CD14-positive monocyte (primary cell): ENCODE measurements around the gene EIF4G2. TPM values are rescaled to one million over a fixed set of nuclear protein-coding genes. Genes with fewer than 3 reads are reported as not detected.
A peak's percentile ranks its signal among the peaks of the same experiment; 100 is the strongest.

Source experiments
- DNase-seq, 3 donors: peaks; one replicate each; pipeline ENCODE4 v3.0.0-alpha.2; 2011 to 2022
- H2AFZ ChIP-seq: 2 replicates; pipeline ENCODE4 v1.6.0; 2012; ENCODE audit warnings: mild to moderate bottlenecking, low read depth, low read length, inconsistent platforms; ENCODE audit not compliant: insufficient read depth, poor library complexity, severe bottlenecking
- H3K27ac ChIP-seq, 2 donors: 1 replicate in 1 of 2; 2 replicates in 1 of 2; pipeline ENCODE4 v1.5.1; 2012 to 2013; ENCODE audit warnings: low read length in 2 of 2, control low read depth in 1 of 2, inconsistent platforms in 1 of 2, low read depth in 1 of 2, mild to moderate bottlenecking in 1 of 2
- H3K27me3 ChIP-seq, 2 donors: one replicate each; pipeline versions ENCODE4 v1.6.0 to v1.6.1; 2011 to 2013; ENCODE audit warnings: low read length in 2 of 2; ENCODE audit not compliant: control insufficient read depth in 2 of 2, insufficient read depth in 2 of 2
- H3K36me3 ChIP-seq, 2 donors: replicated peaks in 1 of 2; 1 replicate in 1 of 2; 2 replicates in 1 of 2; pipeline versions ENCODE4 v1.5.1 to v1.6.1; 2012 to 2013; ENCODE audit warnings: low read length in 2 of 2, control low read depth in 1 of 2, inconsistent platforms in 1 of 2, mild to moderate bottlenecking in 1 of 2; ENCODE audit not compliant: insufficient read depth in 2 of 2, control insufficient read depth in 1 of 2
- H3K4me1 ChIP-seq, 2 donors: 1 replicate in 1 of 2; 2 replicates in 1 of 2; pipeline versions ENCODE4 v1.5.1 to v1.6.1; 2012 to 2013; ENCODE audit warnings: low read length in 2 of 2, control low read depth in 1 of 2, inconsistent platforms in 1 of 2, mild to moderate bottlenecking in 1 of 2, moderate library complexity in 1 of 2; ENCODE audit not compliant: insufficient read depth in 2 of 2, control insufficient read depth in 1 of 2
- H3K4me2 ChIP-seq: replicated peaks from 2 replicates; pipeline ENCODE3; 2012; ENCODE audit warnings: low read length, moderate library complexity, mild to moderate bottlenecking; ENCODE audit not compliant: poor library complexity, severe bottlenecking; ENCODE audit errors: extremely low read depth
- H3K4me3 ChIP-seq, 3 experiments: fragments of 200-600 bp in 1 of 3; sonication (generic) in 1 of 3; replicated peaks in 1 of 3; 1 replicate in 2 of 3; 2 replicates in 1 of 3; pipeline ENCODE4 v1.5.1; 2011 to 2013; ENCODE audit warnings: low read length in 3 of 3, mild to moderate bottlenecking in 3 of 3, control low read depth in 2 of 3, low read depth in 2 of 3, inconsistent platforms in 1 of 3, moderate library complexity in 1 of 3
- H3K79me2 ChIP-seq: 2 replicates; pipeline ENCODE4 v1.6.0; 2012; ENCODE audit warnings: mild to moderate bottlenecking, control low read depth, inconsistent platforms, low read length, moderate library complexity; ENCODE audit not compliant: insufficient read depth
- H3K9ac ChIP-seq: 2 replicates; pipeline ENCODE4 v1.6.0; 2017; ENCODE audit warnings: low read length, mild to moderate bottlenecking; ENCODE audit not compliant: insufficient read depth, poor library complexity, severe bottlenecking
- H3K9me3 ChIP-seq, 2 donors: replicated peaks in 1 of 2; 1 replicate in 1 of 2; 2 replicates in 1 of 2; pipeline versions ENCODE4 v1.5.1 to v1.6.1; 2012 to 2013; ENCODE audit warnings: low read length in 2 of 2, control low read depth in 1 of 2; ENCODE audit not compliant: control insufficient read depth in 1 of 2, insufficient read depth in 1 of 2
- H4K20me1 ChIP-seq: 2 replicates; pipeline ENCODE4 v1.6.0; 2012; ENCODE audit warnings: mild to moderate bottlenecking, low read length, control low read depth, moderate library complexity; ENCODE audit not compliant: insufficient read depth
- H3K27ac Mint-ChIP-seq, 7 donors: one replicate each; pipeline ENCODE4 v1.8.0; 2020; ENCODE audit warnings: mild to moderate bottlenecking in 7 of 7, mixed read lengths in 7 of 7, moderate library complexity in 6 of 7, inconsistent platforms in 2 of 7
- H3K27me3 Mint-ChIP-seq, 3 donors: one replicate each; pipeline ENCODE4 v1.8.0; 2021 to 2022; ENCODE audit warnings: low read depth in 3 of 3, mild to moderate bottlenecking in 3 of 3, mixed read lengths in 3 of 3, moderate library complexity in 3 of 3, inconsistent platforms in 1 of 3
- H3K36me3 Mint-ChIP-seq, 2 donors: one replicate each; pipeline ENCODE4 v1.8.0; 2020; ENCODE audit warnings: mixed read lengths in 2 of 2, inconsistent platforms in 1 of 2, mild to moderate bottlenecking in 1 of 2
- H3K4me1 Mint-ChIP-seq: one replicate; pipeline ENCODE4 v1.8.0; 2020; ENCODE audit warnings: mild to moderate bottlenecking, mixed read lengths
- H3K4me3 Mint-ChIP-seq, 2 donors: one replicate each; pipeline ENCODE4 v1.8.0; 2020; ENCODE audit warnings: mild to moderate bottlenecking in 2 of 2, mixed read lengths in 2 of 2, moderate library complexity in 1 of 2
- H3K9me3 Mint-ChIP-seq, 7 donors: one replicate each; pipeline ENCODE4 v1.8.0; 2020 to 2022; ENCODE audit warnings: mixed read lengths in 7 of 7, mild to moderate bottlenecking in 6 of 7, moderate library complexity in 6 of 7, inconsistent platforms in 2 of 7
- CTCF ChIP-seq: fragments of 200-600 bp; IDR thresholded peaks from one replicate; pipeline ENCODE4 v1.8.0; 2022; ENCODE audit warnings: antibody characterized with exemption, mild to moderate bottlenecking
- WGBS: methylation state at CpG from one replicate; pipeline ENCODE4 v1.1.5; 2013; ENCODE audit warnings: missing lambda C conversion rate; ENCODE audit not compliant: insufficient coverage; 5-methylcytosine and 5-hydroxymethylcytosine counted together
- intact Hi-C, 2 donors: fragments of 100-400 bp; cut with micrococcal nuclease; formaldehyde crosslinking; loops; one replicate each; pipeline versions ENCODE4 v1.15.0 to v1.15.1; 2023
- polyA plus RNA-seq, 3 donors: library from polyadenylated mRNA; depleted of rRNA in 1 of 3; unstranded in 2 of 3; stranded (reverse) in 1 of 3; fragments of 300-500 nt in 2 of 3; fragments of >200 nt in 1 of 3; fragmentation: Illumina TruSeq in 2 of 3; gene quantifications; 1 replicate in 2 of 3; 2 replicates in 1 of 3; pipeline ENCODE4 v1.2.3, GENCODE V29; 2012 to 2021

The EIF4G2 gene
- polyA plus RNA-seq, 3 donors: 334 to 439 (median 386) TPM

- H3K9me3 ChIP-seq: no peaks in the 10 kb centered on the region
- no peak overlapping the region for H2AFZ ChIP-seq
- Mint-ChIP-seq H3K36me3 (peaks cover 60 to 69% of the 10 kb centered on the region in 2 donors), H3K9me3 (no peaks in the 10 kb centered on the region), H3K4me1 (peaks cover 19% of the 10 kb centered on the region), H3K27me3 (no peaks in the 10 kb centered on the region), H3K27ac (peak overlapping the region in 5 of 7 donors; percentile 14 to 83 (median 43)), H3K4me3 (peak overlapping the region in 1 of 2 donors; percentile 42)
- no peak overlapping the region for H3K4me2 ChIP-seq
- H3K27ac ChIP-seq: peak overlapping the region in 1 of 2 donors; percentile 39
- H3K36me3 ChIP-seq: peaks cover 47 to 50% of the 10 kb centered on the region in 2 donors
- no peak overlapping the region for H3K9ac ChIP-seq
- peaks cover 10 to 13% of the 10 kb centered on the region in 2 donors for H3K4me1 ChIP-seq
- no peak for TF ChIP-seq CTCF
- WGBS: 95% methylated on average over 10 of the region's 13 CpGs
- no peaks in the 10 kb centered on the region for H3K27me3 ChIP-seq
- H3K4me3 ChIP-seq: no peak overlapping the region
- no peak for DNase-seq
- H4K20me1 ChIP-seq: no peaks in the 10 kb centered on the region
- no peaks in the 10 kb centered on the region for H3K79me2 ChIP-seq
- intact Hi-C loops: no loop called here
These were observed 30.3 kb downstream of the EIF4G2 start for GRCh38 chr11:10778217-10778970.

GRCh38 chr11:10777806-10778205 is 30.9 kb downstream of the EIF4G2 start:
- H3K36me3 ChIP-seq: peaks cover 47 to 56% of the 10 kb centered on the region in 2 donors
- no peak overlapping the region for H3K4me2 ChIP-seq
- H4K20me1 ChIP-seq: no peaks in the 10 kb centered on the region
- no peak overlapping the region for H2AFZ ChIP-seq
- intact Hi-C loops: no loop called here
- no peaks in the 10 kb centered on the region for H3K9me3 Mint-ChIP-seq
- H3K4me3 Mint-ChIP-seq: no peak overlapping the region
- H3K27ac ChIP-seq: peak overlapping the region in 1 of 2 donors; percentile 39
- H3K27ac Mint-ChIP-seq: peak overlapping the region in 3 of 7 donors; percentile 14 to 50 (median 32)
- H3K9ac ChIP-seq: no peak overlapping the region
- DNase-seq: peak in 2 of 3 donors; percentile 12 to 15
- no peaks in the 10 kb centered on the region for H3K27me3 Mint-ChIP-seq
- peaks cover 19% of the 10 kb centered on the region for H3K4me1 Mint-ChIP-seq
- no peaks in the 10 kb centered on the region for H3K9me3 ChIP-seq
- H3K27me3 ChIP-seq: no peaks in the 10 kb centered on the region
- peaks cover 10 to 13% of the 10 kb centered on the region in 2 donors for H3K4me1 ChIP-seq
- H3K36me3 Mint-ChIP-seq: peaks cover 65 to 74% of the 10 kb centered on the region in 2 donors
- no peak for TF ChIP-seq CTCF
- WGBS: no CpG with 5 or more reads among the region's 6 CpGs
- H3K79me2 ChIP-seq: no peaks in the 10 kb centered on the region
- no peak overlapping the region for H3K4me3 ChIP-seq
